Measurements from ENCODE around the gene LYST.

DNA sequence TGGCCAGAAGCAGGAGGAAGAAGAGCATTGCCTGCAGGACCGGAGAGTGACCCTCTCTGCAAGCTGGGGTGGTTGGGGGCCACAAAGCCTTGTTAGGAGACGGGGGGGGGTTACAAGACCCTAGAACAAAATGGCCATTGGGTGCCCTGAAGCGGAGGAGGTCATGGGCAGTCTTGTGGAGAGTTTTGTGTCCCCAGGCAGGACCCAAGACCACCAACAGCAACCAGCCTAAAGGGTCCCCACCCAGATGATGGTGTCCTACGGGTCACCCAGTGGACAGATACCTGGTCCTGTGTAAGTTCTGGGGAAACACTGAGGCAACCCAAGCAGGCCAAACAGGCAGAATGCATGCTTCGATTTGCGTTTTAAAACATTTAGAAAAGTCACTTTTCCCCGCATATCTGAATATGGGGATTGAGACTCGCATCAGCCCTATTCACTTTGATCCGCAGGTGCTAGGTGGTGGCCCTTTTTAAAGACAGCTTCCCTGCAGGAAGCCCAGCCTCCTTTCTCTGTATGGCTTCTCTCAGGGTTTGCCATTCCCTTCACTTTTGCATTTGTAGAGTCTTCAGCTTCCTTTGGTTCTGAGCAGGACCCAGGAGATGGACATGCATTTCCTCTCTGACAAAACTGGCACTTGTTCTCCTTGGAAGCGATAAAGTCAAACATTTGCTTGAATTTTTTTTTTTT, 238.2 kb downstream of the LYST start:
- TF ChIP-seq, protein P1, sequence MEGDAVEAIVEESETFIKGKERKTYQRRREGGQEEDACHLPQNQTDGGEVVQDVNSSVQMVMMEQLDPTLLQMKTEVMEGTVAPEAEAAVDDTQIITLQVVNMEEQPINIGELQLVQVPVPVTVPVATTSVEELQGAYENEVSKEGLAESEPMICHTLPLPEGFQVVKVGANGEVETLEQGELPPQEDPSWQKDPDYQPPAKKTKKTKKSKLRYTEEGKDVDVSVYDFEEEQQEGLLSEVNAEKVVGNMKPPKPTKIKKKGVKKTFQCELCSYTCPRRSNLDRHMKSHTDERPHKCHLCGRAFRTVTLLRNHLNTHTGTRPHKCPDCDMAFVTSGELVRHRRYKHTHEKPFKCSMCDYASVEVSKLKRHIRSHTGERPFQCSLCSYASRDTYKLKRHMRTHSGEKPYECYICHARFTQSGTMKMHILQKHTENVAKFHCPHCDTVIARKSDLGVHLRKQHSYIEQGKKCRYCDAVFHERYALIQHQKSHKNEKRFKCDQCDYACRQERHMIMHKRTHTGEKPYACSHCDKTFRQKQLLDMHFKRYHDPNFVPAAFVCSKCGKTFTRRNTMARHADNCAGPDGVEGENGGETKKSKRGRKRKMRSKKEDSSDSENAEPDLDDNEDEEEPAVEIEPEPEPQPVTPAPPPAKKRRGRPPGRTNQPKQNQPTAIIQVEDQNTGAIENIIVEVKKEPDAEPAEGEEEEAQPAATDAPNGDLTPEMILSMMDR (conservative IDR thresholded peaks at IDR 0.05; ENCODE audit: low read length) = no peak
- TF ChIP-seq EZH2phosphoT487 (IDR thresholded peaks at IDR 0.05; ENCODE audit: borderline replicate concordance) = no peak
